ENCODE data around the gene RAB13.

RAB13 gene

GRCh38 chr1:153978274-153978909 lies 7.7 kb downstream of the RAB13 start:
- no peak for FAIRE-seq
- DNase-seq (ENCODE audit: insufficient read length, low spot score): no peak

GRCh38 chr1:153977250-153978240 lies 8.6 kb downstream of the RAB13 start, which contains the start of gene JTB:
JTB (minus strand) TSS chr1:153977674; CDS start chr1:153977252, 422 bp downstream.
- DNase-seq (ENCODE audit: insufficient read length, low spot score): peak; percentile 69
- no peak for FAIRE-seq

- DNase-seq (ENCODE audit: insufficient read length, low spot score) (no peak), FAIRE-seq (no peak)
These were observed 9.3 kb downstream of the RAB13 start for GRCh38 chr1:153976819-153977249.

GRCh38 chr1:153973525-153973924 lies 12.6 kb downstream of the RAB13 start:
- FAIRE-seq: no peak
- no peak for DNase-seq (ENCODE audit: insufficient read length, low spot score)

GRCh38 chr1:153973071-153973470 lies 13.1 kb downstream of the RAB13 start:
- DNase-seq (ENCODE audit: insufficient read length, low spot score): no peak
- no peak for FAIRE-seq

GRCh38 chr1:153970346-153970745 lies 15.8 kb downstream of the RAB13 start:
- DNase-seq (ENCODE audit: insufficient read length, low spot score): no peak
- FAIRE-seq: no peak

GRCh38 chr1:153968972-153969371 lies 17.2 kb downstream of the RAB13 start:
- no peak for FAIRE-seq
- DNase-seq (ENCODE audit: insufficient read length, low spot score): no peak

GRCh38 chr1:153968408-153968807 lies 17.7 kb downstream of the RAB13 start:
- DNase-seq (ENCODE audit: insufficient read length, low spot score) (no peak), FAIRE-seq (no peak)

GRCh38 chr1:153968000-153968363 lies 18.2 kb downstream of the RAB13 start:
- no peak for FAIRE-seq
- no peak for DNase-seq (ENCODE audit: insufficient read length, low spot score)

GRCh38 chr1:153967107-153967999 lies 18.8 kb downstream of the RAB13 start, which contains the start of gene CREB3L4:
CREB3L4 (plus strand) TSS chr1:153967902; CDS start chr1:153968526, 624 bp downstream.
- FAIRE-seq (no peak), DNase-seq (ENCODE audit: insufficient read length, low spot score) (peak; percentile 88)

GRCh38 chr1:153963850-153964331 lies 22.2 kb downstream of the RAB13 start:
- FAIRE-seq (no peak), DNase-seq (ENCODE audit: insufficient read length, low spot score) (peak; percentile 58)

GRCh38 chr1:153963030-153963849 lies 22.9 kb downstream of the RAB13 start, which contains the start of gene SLC39A1:
SLC39A1 (minus strand) TSS chr1:153963537; CDS start chr1:153962715, 822 bp downstream.
- FAIRE-seq: peak; percentile 79
- peak; percentile 89 for DNase-seq (ENCODE audit: insufficient read length, low spot score)

- FAIRE-seq: no peak
- DNase-seq (ENCODE audit: insufficient read length, low spot score): no peak
These were observed 23.8 kb downstream of the RAB13 start for GRCh38 chr1:153962088-153963029.

GRCh38 chr1:153961421-153961820 lies 24.7 kb downstream of the RAB13 start:
- FAIRE-seq (no peak), DNase-seq (ENCODE audit: insufficient read length, low spot score) (no peak)

- DNase-seq (ENCODE audit: insufficient read length, low spot score): no peak
- no peak for FAIRE-seq
These were observed 25.9 kb downstream of the RAB13 start for GRCh38 chr1:153960206-153960605.

- no peak for DNase-seq (ENCODE audit: insufficient read length, low spot score)
- FAIRE-seq: no peak
These were observed 26.7 kb downstream of the RAB13 start for GRCh38 chr1:153959454-153959853.

GRCh38 chr1:153958961-153959260 lies 27.2 kb downstream of the RAB13 start:
- no peak for FAIRE-seq
- DNase-seq (ENCODE audit: insufficient read length, low spot score): no peak

- DNase-seq (ENCODE audit: insufficient read length, low spot score): peak; percentile 95
- FAIRE-seq: peak; percentile 66
These were observed 27.8 kb downstream of the RAB13 start, which contains the start of gene CRTC2 for GRCh38 chr1:153958111-153958960. CRTC2 (minus strand) TSS chr1:153958612; CDS start chr1:153958497, 115 bp downstream.

Data from HTR-8/SVneo (cell line).